Endothelial cell of umbilical vein (primary cell): ENCODE measurements around the gene RENBP. TPM values are rescaled to one million over a fixed set of nuclear protein-coding genes. Genes with fewer than 3 reads are reported as not detected.

Source experiments
- BruUV-seq: library from RNA; stranded (reverse); fragments of 400-500 nt; replicated peaks from 2 replicates; lab custom pipeline; 2021; lab: Mats Ljungman, UMichigan
- CTCF ChIA-PET: fragments of 300-600, 350-600 bp; sonication (Branson Sonifier 250); formaldehyde crosslinking; loops from one replicate; lab custom pipeline; 2021; ENCODE audit warnings: antibody characterized with exemption, inconsistent platforms; lab: Charles Lee
- POLR2A ChIA-PET: fragments of 300-600, 350-600 bp; sonication (Branson Sonifier 250); formaldehyde crosslinking; loops from one replicate; lab custom pipeline; 2021; ENCODE audit warnings: antibody characterized with exemption, inconsistent platforms; lab: Charles Lee
- DNase-seq: peaks from one replicate; pipeline ENCODE4 v3.0.0-alpha.2; 2011; ENCODE audit warnings: low read depth, low spot score
- FAIRE-seq: peaks from 2 replicates; lab custom pipeline; 2011; peaks lifted over from hg19 to GRCh38; lab: Jason Lieb, UNC
- H2AFZ ChIP-seq: 2 replicates; pipeline ENCODE4 v1.6.0; 2012; ENCODE audit warnings: low read depth, low read length, control low read depth, inconsistent platforms
- H3K27ac ChIP-seq: 2 replicates; pipeline ENCODE4 v1.5.1; 2011; ENCODE audit warnings: low read depth, mild to moderate bottlenecking, control low read depth, low read length, moderate library complexity; ENCODE audit not compliant: insufficient read depth
- H3K27me3 ChIP-seq, 2 experiments: 2 replicates each; pipeline versions ENCODE4 v1.6.0 to v1.6.1; 2011; ENCODE audit warnings: low read length in 2 of 2, mixed read lengths in 1 of 2; ENCODE audit not compliant: control insufficient read depth in 2 of 2, insufficient read depth in 2 of 2
- H3K36me3 ChIP-seq, 2 experiments: 2 replicates in 1 of 2; 3 replicates in 1 of 2; pipeline ENCODE4 v1.5.1; 2011; ENCODE audit warnings: low read length in 2 of 2, mild to moderate bottlenecking in 1 of 2, moderate library complexity in 1 of 2; ENCODE audit not compliant: control insufficient read depth in 2 of 2, insufficient read depth in 2 of 2; ENCODE audit errors: extremely low read depth in 1 of 2
- H3K4me1 ChIP-seq: 3 replicates; pipeline ENCODE4 v1.5.1; 2011; ENCODE audit warnings: mild to moderate bottlenecking, low read length; ENCODE audit not compliant: control insufficient read depth, insufficient read depth; ENCODE audit errors: extremely low read depth
- H3K4me2 ChIP-seq: 2 replicates; pipeline ENCODE4 v1.6.1; 2011; ENCODE audit warnings: low read length, control low read depth, mixed read lengths; ENCODE audit not compliant: insufficient read depth
- H3K4me3 ChIP-seq, 3 experiments: fragments of 200-600 bp in 1 of 3; sonication (generic), shearing (Covaris generic) in 1 of 3; replicated peaks in 1 of 3; 2 replicates each; pipeline ENCODE4 v1.5.1; 2011 to 2016; ENCODE audit warnings: control low read depth in 3 of 3, low read length in 3 of 3, mild to moderate bottlenecking in 2 of 3, inconsistent platforms in 1 of 3, low read depth in 1 of 3, moderate library complexity in 1 of 3; ENCODE audit not compliant: insufficient read depth in 1 of 3
- H3K79me2 ChIP-seq: 2 replicates; pipeline ENCODE4 v1.6.0; 2012; ENCODE audit warnings: low read length, inconsistent platforms; ENCODE audit not compliant: control insufficient read depth, insufficient read depth
- H3K9ac ChIP-seq: replicated peaks from 2 replicates; pipeline ENCODE3; 2011; ENCODE audit warnings: low read length, control low read depth; ENCODE audit not compliant: insufficient read depth; ENCODE audit errors: extremely low read depth
- H3K9me1 ChIP-seq: replicated peaks from 3 replicates; pipeline ENCODE4 v1.6.0; 2011; ENCODE audit warnings: mild to moderate bottlenecking, low read length; ENCODE audit not compliant: control insufficient read depth, insufficient read depth; ENCODE audit errors: extremely low read depth
- H3K9me3 ChIP-seq: replicated peaks from 2 replicates; pipeline ENCODE4 v1.5.1; 2012; ENCODE audit warnings: low read length, inconsistent platforms; ENCODE audit not compliant: control insufficient read depth, insufficient read depth
- H4K20me1 ChIP-seq: replicated peaks from 2 replicates; pipeline ENCODE3; 2011; ENCODE audit warnings: mild to moderate bottlenecking, low read length; ENCODE audit not compliant: control insufficient read depth, insufficient read depth; ENCODE audit errors: extremely low read depth
- CTCF ChIP-seq, 2 donors: IDR thresholded peaks; 1 replicate in 1 of 2; 2 replicates in 1 of 2; pipeline ENCODE4 v1.5.1; 2011; ENCODE audit warnings: low read length in 2 of 2, mild to moderate bottlenecking in 2 of 2, moderate library complexity in 2 of 2, control low read depth in 1 of 2, inconsistent platforms in 1 of 2, low read depth in 1 of 2; ENCODE audit not compliant: insufficient read depth in 1 of 2; ENCODE audit errors: extremely low read depth in 1 of 2
- EZH2 ChIP-seq: IDR thresholded peaks from 2 replicates; pipeline ENCODE4 v1.6.1; 2012; ENCODE audit warnings: borderline replicate concordance, low read depth, mild to moderate bottlenecking, moderate library complexity, low read length, inconsistent platforms; ENCODE audit not compliant: severe bottlenecking
- FOS ChIP-seq: IDR thresholded peaks from 2 replicates; pipeline ENCODE4 v1.6.1; 2011; ENCODE audit warnings: mild to moderate bottlenecking, low read length, moderate library complexity, borderline replicate concordance; ENCODE audit not compliant: insufficient read depth
- GATA2 ChIP-seq: IDR thresholded peaks from 2 replicates; pipeline ENCODE4 v1.7.0; 2011; ENCODE audit warnings: low read depth, mild to moderate bottlenecking, moderate library complexity, mixed read lengths, low read length; ENCODE audit not compliant: insufficient read length, insufficient read depth
- JUN ChIP-seq: IDR thresholded peaks from 2 replicates; pipeline ENCODE4 v1.6.1; 2011; ENCODE audit warnings: borderline replicate concordance, low read depth; ENCODE audit not compliant: insufficient read length, insufficient read depth
- MAX ChIP-seq: IDR thresholded peaks from 2 replicates; pipeline ENCODE4 v1.6.1; 2011; ENCODE audit not compliant: insufficient read depth, insufficient read length
- MYC ChIP-seq: IDR thresholded peaks from one replicate; pipeline ENCODE4 v1.6.1; 2011; ENCODE audit warnings: mild to moderate bottlenecking, low read depth, low read length
- POLR2A ChIP-seq: IDR thresholded peaks from 2 replicates; pipeline ENCODE4 v1.6.1; 2012; ENCODE audit warnings: low read depth, mild to moderate bottlenecking, control low read depth, low read length
- POLR2AphosphoS5 ChIP-seq: IDR thresholded peaks from 2 replicates; pipeline ENCODE4 v1.6.1; 2012; ENCODE audit warnings: low read depth, mild to moderate bottlenecking, control low read depth, low read length, moderate library complexity; ENCODE audit not compliant: insufficient read depth
- dilution Hi-C: fragments of 300-500 bp; cut with MboI; formaldehyde crosslinking; loops from one replicate; pipeline ENCODE4 v1.15.0; 2019; ENCODE audit warnings: low sequenced_read_pairs; ENCODE audit not compliant: extremely low pct_ligation_motif_present
- intact Hi-C: fragments of 100-400 bp; cut with micrococcal nuclease; formaldehyde crosslinking; loops from one replicate; pipeline ENCODE4 v1.10.0; 2022
- polyA plus RNA-seq, 4 experiments: library from polyadenylated mRNA; depleted of rRNA in 3 of 4; stranded (reverse) in 3 of 4; unstranded in 1 of 4; fragments of >200 nt; gene quantifications; 2 replicates each; pipeline versions ENCODE4 v1.2.1 to v1.2.3, GENCODE V29; 2011 to 2012; ENCODE audit warnings: missing spikeins in 1 of 4
- total RNA-seq: library from RNA; stranded (reverse); gene quantifications from 2 replicates; pipeline ENCODE4 v1.2.3, GENCODE V29; 2021

The RENBP gene
- total and polyA plus RNA-seq, 2 donors (not counting 3 experiments of a cell fraction or from before 2014, with no cell fraction given) = 8.0 to 16.0 TPM

GRCh38 chrX:153950127-153950526 is 5.7 kb upstream of the RENBP start:
- Histone ChIP-seq H3K27me3 (no peaks in the 10 kb centered on the region), H3K4me1 (peaks cover 31% of the 10 kb centered on the region), H4K20me1 (no peaks in the 10 kb centered on the region), H3K27ac (no peak overlapping the region), H3K9me3 (no peaks in the 10 kb centered on the region), H3K4me2 (no peak overlapping the region), H3K79me2 (peaks cover 9% of the 10 kb centered on the region), H3K9ac (no peak overlapping the region), H3K36me3 (peaks cover 17 to 31% of the 10 kb centered on the region in 2 experiments), H3K4me3 (no peak overlapping the region), H3K9me1 (no peaks in the 10 kb centered on the region), H2AFZ (no peak overlapping the region)
- dilution Hi-C loops = no loop called here
- ChIA-PET CTCF (interaction anchor here (5.0 to 9.4 kb wide), 2 partner anchors 25 to 186 kb away, joined by 68 to 253 read pairs; partner anchors contain the start of genes ARHGAP4 and PLXNB3), POLR2A (no interaction called here)
- no TSS peak for BruUV-seq
- FAIRE-seq (peak; percentile 63), DNase-seq (no peak)
- intact Hi-C loops = no loop called here
- no peak for TF ChIP-seq GATA2
- no peak for TF ChIP-seq CTCF (IDR thresholded peaks at IDR 0.05; ENCODE audit: extremely low read depth in 1 of 2, insufficient read depth in 1 of 2, low read depth in 1 of 2, low read length in 2 of 2)
- no peak for TF ChIP-seq JUN
- TF ChIP-seq POLR2AphosphoS5 = no peak
- no peak for TF ChIP-seq MYC
- no peak for TF ChIP-seq POLR2A
- TF ChIP-seq FOS = no peak
- TF ChIP-seq EZH2 = no peak
- TF ChIP-seq MAX = no peak
